Skin epidermis (tissue), 12 donors: Measurements from ENCODE around the gene OR4D10.

ENCODE experiments used
- H3K27ac ChIP-seq, 21 experiments: fragments of 200-600 bp; sonication (generic) in 11 of 21; one replicate each; pipeline ENCODE4 v1.5.0; 2020; ENCODE audit warnings: mild to moderate bottlenecking in 3 of 21, inconsistent platforms in 2 of 21, moderate library complexity in 2 of 21
- H3K4me3 ChIP-seq, 7 experiments: fragments of 200-600 bp; sonication (generic) in 2 of 7; one replicate each; pipeline ENCODE4 v1.5.0; 2020; ENCODE audit warnings: inconsistent platforms in 2 of 7, mild to moderate bottlenecking in 2 of 7, moderate library complexity in 1 of 7

OR4D10 gene

DNA sequence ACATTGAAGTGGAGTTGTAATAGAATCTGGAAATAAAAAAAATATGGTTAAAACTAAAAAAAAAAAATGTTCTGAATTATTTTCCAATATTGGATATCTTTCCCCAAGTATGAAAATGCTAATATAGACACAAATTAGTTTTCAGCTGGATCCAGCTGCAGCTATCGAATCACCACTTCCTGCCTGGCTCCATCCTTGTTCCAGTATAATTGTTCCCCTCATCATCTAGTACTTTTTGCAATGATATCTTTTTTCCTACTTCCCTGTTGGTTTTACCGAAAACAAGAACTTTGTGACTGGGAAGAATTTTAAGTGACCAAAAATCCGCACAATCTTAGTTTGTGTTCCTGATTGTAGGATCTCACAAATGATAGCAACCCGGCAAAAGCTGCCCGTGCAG lies 47.6 kb downstream of the OR4D10 start:
- no peak overlapping the region for H3K4me3 ChIP-seq
- no peak overlapping the region for H3K27ac ChIP-seq

GRCh38 chr11:59523541-59523940 lies 50.4 kb downstream of the OR4D10 start:
- H3K4me3 ChIP-seq = no peak overlapping the region
- H3K27ac ChIP-seq = no peak overlapping the region

DNA sequence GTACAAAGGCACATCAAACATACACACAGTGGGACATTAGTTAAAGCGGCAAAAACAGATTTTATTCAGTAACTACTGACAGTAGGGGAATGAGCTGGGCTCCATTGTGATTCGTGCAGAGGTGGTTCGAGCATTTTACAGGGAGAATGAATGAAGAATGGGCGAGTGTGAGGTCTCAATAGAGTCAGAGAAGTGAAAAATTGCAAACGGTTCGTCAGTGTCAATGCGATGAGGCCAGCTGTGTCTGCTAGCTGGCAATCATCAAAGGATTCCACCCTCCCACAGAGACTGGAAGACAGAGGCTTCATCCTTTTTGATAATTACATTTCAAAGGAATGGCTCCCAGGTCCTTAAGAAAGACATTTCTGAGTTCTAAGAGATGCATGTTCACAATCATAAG lies 55.6 kb downstream of the OR4D10 start:
- H3K4me3 ChIP-seq = no peak overlapping the region
- H3K27ac ChIP-seq = no peak overlapping the region
